Measurements from ENCODE around the gene PPP3R2.

- no peak for TF ChIP-seq REST (IDR thresholded peaks at IDR 0.05)
- TF ChIP-seq CTCF (IDR thresholded peaks at IDR 0.05): no peak
- TF ChIP-seq ELK1 (IDR thresholded peaks at IDR 0.05; ENCODE audit: low read depth, low read length): no peak
- no peak for TF ChIP-seq RFX5 (IDR thresholded peaks at IDR 0.05)
- no peak for TF ChIP-seq SMC3 (IDR thresholded peaks at IDR 0.05)
- TF ChIP-seq CEBPB (IDR thresholded peaks at IDR 0.05): no peak
- TF ChIP-seq POLR2A (IDR thresholded peaks at IDR 0.05; ENCODE audit: low read length): no peak
- TF ChIP-seq EP300 (IDR thresholded peaks at IDR 0.05): no peak
Measured at GRCh38 chr9:101569741-101570501, 24.8 kb downstream of the PPP3R2 start.
